Endothelial cell of umbilical vein (primary cell): ENCODE measurements around the gene PPFIA1. TPM values are rescaled to one million over a fixed set of nuclear protein-coding genes. Genes with fewer than 3 reads are reported as not detected.

Experiments
- BruUV-seq: library from RNA; stranded (reverse); fragments of 400-500 nt; replicated peaks from 2 replicates; lab custom pipeline; 2021; lab: Mats Ljungman, UMichigan
- CTCF ChIA-PET: fragments of 300-600, 350-600 bp; sonication (Branson Sonifier 250); formaldehyde crosslinking; loops from one replicate; lab custom pipeline; 2021; ENCODE audit warnings: antibody characterized with exemption, inconsistent platforms; lab: Charles Lee
- POLR2A ChIA-PET: fragments of 300-600, 350-600 bp; sonication (Branson Sonifier 250); formaldehyde crosslinking; loops from one replicate; lab custom pipeline; 2021; ENCODE audit warnings: antibody characterized with exemption, inconsistent platforms; lab: Charles Lee
- DNase-seq: peaks from one replicate; pipeline ENCODE4 v3.0.0-alpha.2; 2011; ENCODE audit warnings: low read depth, low spot score
- FAIRE-seq: peaks from 2 replicates; lab custom pipeline; 2011; peaks lifted over from hg19 to GRCh38; lab: Jason Lieb, UNC
- H2AFZ ChIP-seq: 2 replicates; pipeline ENCODE4 v1.6.0; 2012; ENCODE audit warnings: low read depth, low read length, control low read depth, inconsistent platforms
- H3K27ac ChIP-seq: 2 replicates; pipeline ENCODE4 v1.5.1; 2011; ENCODE audit warnings: low read depth, mild to moderate bottlenecking, control low read depth, low read length, moderate library complexity; ENCODE audit not compliant: insufficient read depth
- H3K27me3 ChIP-seq, 2 experiments: 2 replicates each; pipeline versions ENCODE4 v1.6.0 to v1.6.1; 2011; ENCODE audit warnings: low read length in 2 of 2, mixed read lengths in 1 of 2; ENCODE audit not compliant: control insufficient read depth in 2 of 2, insufficient read depth in 2 of 2
- H3K36me3 ChIP-seq, 2 experiments: 2 replicates in 1 of 2; 3 replicates in 1 of 2; pipeline ENCODE4 v1.5.1; 2011; ENCODE audit warnings: low read length in 2 of 2, mild to moderate bottlenecking in 1 of 2, moderate library complexity in 1 of 2; ENCODE audit not compliant: control insufficient read depth in 2 of 2, insufficient read depth in 2 of 2; ENCODE audit errors: extremely low read depth in 1 of 2
- H3K4me1 ChIP-seq: 3 replicates; pipeline ENCODE4 v1.5.1; 2011; ENCODE audit warnings: mild to moderate bottlenecking, low read length; ENCODE audit not compliant: control insufficient read depth, insufficient read depth; ENCODE audit errors: extremely low read depth
- H3K4me2 ChIP-seq: 2 replicates; pipeline ENCODE4 v1.6.1; 2011; ENCODE audit warnings: low read length, control low read depth, mixed read lengths; ENCODE audit not compliant: insufficient read depth
- H3K4me3 ChIP-seq, 3 experiments: fragments of 200-600 bp in 1 of 3; sonication (generic), shearing (Covaris generic) in 1 of 3; replicated peaks in 1 of 3; 2 replicates each; pipeline ENCODE4 v1.5.1; 2011 to 2016; ENCODE audit warnings: control low read depth in 3 of 3, low read length in 3 of 3, mild to moderate bottlenecking in 2 of 3, inconsistent platforms in 1 of 3, low read depth in 1 of 3, moderate library complexity in 1 of 3; ENCODE audit not compliant: insufficient read depth in 1 of 3
- H3K79me2 ChIP-seq: 2 replicates; pipeline ENCODE4 v1.6.0; 2012; ENCODE audit warnings: low read length, inconsistent platforms; ENCODE audit not compliant: control insufficient read depth, insufficient read depth
- H3K9ac ChIP-seq: replicated peaks from 2 replicates; pipeline ENCODE3; 2011; ENCODE audit warnings: low read length, control low read depth; ENCODE audit not compliant: insufficient read depth; ENCODE audit errors: extremely low read depth
- H3K9me1 ChIP-seq: replicated peaks from 3 replicates; pipeline ENCODE4 v1.6.0; 2011; ENCODE audit warnings: mild to moderate bottlenecking, low read length; ENCODE audit not compliant: control insufficient read depth, insufficient read depth; ENCODE audit errors: extremely low read depth
- H3K9me3 ChIP-seq: replicated peaks from 2 replicates; pipeline ENCODE4 v1.5.1; 2012; ENCODE audit warnings: low read length, inconsistent platforms; ENCODE audit not compliant: control insufficient read depth, insufficient read depth
- H4K20me1 ChIP-seq: replicated peaks from 2 replicates; pipeline ENCODE3; 2011; ENCODE audit warnings: mild to moderate bottlenecking, low read length; ENCODE audit not compliant: control insufficient read depth, insufficient read depth; ENCODE audit errors: extremely low read depth
- EZH2 ChIP-seq: IDR thresholded peaks from 2 replicates; pipeline ENCODE4 v1.6.1; 2012; ENCODE audit warnings: borderline replicate concordance, low read depth, mild to moderate bottlenecking, moderate library complexity, low read length, inconsistent platforms; ENCODE audit not compliant: severe bottlenecking
- FOS ChIP-seq: IDR thresholded peaks from 2 replicates; pipeline ENCODE4 v1.6.1; 2011; ENCODE audit warnings: mild to moderate bottlenecking, low read length, moderate library complexity, borderline replicate concordance; ENCODE audit not compliant: insufficient read depth
- GATA2 ChIP-seq: IDR thresholded peaks from 2 replicates; pipeline ENCODE4 v1.7.0; 2011; ENCODE audit warnings: low read depth, mild to moderate bottlenecking, moderate library complexity, mixed read lengths, low read length; ENCODE audit not compliant: insufficient read length, insufficient read depth
- JUN ChIP-seq: IDR thresholded peaks from 2 replicates; pipeline ENCODE4 v1.6.1; 2011; ENCODE audit warnings: borderline replicate concordance, low read depth; ENCODE audit not compliant: insufficient read length, insufficient read depth
- MYC ChIP-seq: IDR thresholded peaks from one replicate; pipeline ENCODE4 v1.6.1; 2011; ENCODE audit warnings: mild to moderate bottlenecking, low read depth, low read length
- POLR2A ChIP-seq: IDR thresholded peaks from 2 replicates; pipeline ENCODE4 v1.6.1; 2012; ENCODE audit warnings: low read depth, mild to moderate bottlenecking, control low read depth, low read length
- POLR2AphosphoS5 ChIP-seq: IDR thresholded peaks from 2 replicates; pipeline ENCODE4 v1.6.1; 2012; ENCODE audit warnings: low read depth, mild to moderate bottlenecking, control low read depth, low read length, moderate library complexity; ENCODE audit not compliant: insufficient read depth
- dilution Hi-C: fragments of 300-500 bp; cut with MboI; formaldehyde crosslinking; loops from one replicate; pipeline ENCODE4 v1.15.0; 2019; ENCODE audit warnings: low sequenced_read_pairs; ENCODE audit not compliant: extremely low pct_ligation_motif_present
- intact Hi-C: fragments of 100-400 bp; cut with micrococcal nuclease; formaldehyde crosslinking; loops from one replicate; pipeline ENCODE4 v1.10.0; 2022
- polyA plus RNA-seq, 4 experiments: library from polyadenylated mRNA; depleted of rRNA in 3 of 4; stranded (reverse) in 3 of 4; unstranded in 1 of 4; fragments of >200 nt; gene quantifications; 2 replicates each; pipeline versions ENCODE4 v1.2.1 to v1.2.3, GENCODE V29; 2011 to 2012; ENCODE audit warnings: missing spikeins in 1 of 4
- total RNA-seq: library from RNA; stranded (reverse); gene quantifications from 2 replicates; pipeline ENCODE4 v1.2.3, GENCODE V29; 2021
- TF ChIP-seq, protein P1 (sequence below), 2 donors: IDR thresholded peaks; 1 replicate in 1 of 2; 2 replicates in 1 of 2; pipeline ENCODE4 v1.5.1; 2011; ENCODE audit warnings: low read length in 2 of 2, mild to moderate bottlenecking in 2 of 2, moderate library complexity in 2 of 2, control low read depth in 1 of 2, inconsistent platforms in 1 of 2, low read depth in 1 of 2; ENCODE audit not compliant: insufficient read depth in 1 of 2; ENCODE audit errors: extremely low read depth in 1 of 2
- TF ChIP-seq, protein P2 (sequence below): IDR thresholded peaks from 2 replicates; pipeline ENCODE4 v1.6.1; 2011; ENCODE audit not compliant: insufficient read depth, insufficient read length

The PPFIA1 gene
- total and polyA plus RNA-seq, 2 donors (not counting 3 experiments of a cell fraction or from before 2014, with no cell fraction given), result 44.3 to 60.9 TPM

DNA sequence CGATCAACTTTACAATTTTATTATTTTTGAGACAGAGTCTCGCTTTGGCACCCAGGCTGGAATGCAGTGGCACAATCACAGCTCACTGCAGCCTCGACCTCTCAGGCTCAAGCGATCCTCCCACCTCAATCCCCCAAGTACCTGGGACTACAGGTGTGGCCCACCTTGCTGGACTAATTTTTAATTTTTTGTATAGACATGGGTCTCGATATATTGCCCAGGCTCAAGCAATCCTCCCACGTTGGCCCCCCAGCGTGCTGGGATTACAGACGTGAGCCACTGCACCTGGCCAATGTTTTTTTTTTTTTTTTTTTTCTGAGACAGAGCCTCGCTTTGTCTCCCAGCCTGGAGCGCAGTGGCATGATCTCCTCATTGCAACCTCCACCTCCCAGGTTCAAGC is 2.0 kb upstream of the PPFIA1 start:
- FAIRE-seq, result no peak

More for the DNA sequence above, 2.0 kb upstream of the PPFIA1 start:
- CTCF ChIA-PET, result interaction anchor here (1.0 to 1.4 kb wide), 3 partner anchors 38 to 380 kb away, joined by 3 to 5 read pairs (median 3); no protein-coding TSS in a partner anchor
- POLR2A ChIA-PET, result no interaction called here
- Histone ChIP-seq H4K20me1 (peaks cover 2% of the 10 kb centered on the region), H3K4me2 (no peak overlapping the region), H3K4me3 (no peak overlapping the region), H3K9me3 (no peaks in the 10 kb centered on the region), H3K4me1 (peaks cover 15% of the 10 kb centered on the region), H3K36me3 (peaks cover 5 to 6% of the 10 kb centered on the region in 2 experiments), H3K27me3 (peaks cover 9 to 16% of the 10 kb centered on the region in 2 experiments), H3K79me2 (peaks cover 24% of the 10 kb centered on the region), H3K27ac (no peak overlapping the region), H2AFZ (no peak overlapping the region), H3K9ac (no peak overlapping the region), H3K9me1 (no peaks in the 10 kb centered on the region)
- intact Hi-C loops (no loop called here), dilution Hi-C loops (no loop called here)
- TF ChIP-seq MYC, result no peak
- no peak for TF ChIP-seq POLR2AphosphoS5
- no peak for TF ChIP-seq POLR2A
- no peak for TF ChIP-seq GATA2
- TF ChIP-seq JUN, result no peak
- TF ChIP-seq, protein P1, sequence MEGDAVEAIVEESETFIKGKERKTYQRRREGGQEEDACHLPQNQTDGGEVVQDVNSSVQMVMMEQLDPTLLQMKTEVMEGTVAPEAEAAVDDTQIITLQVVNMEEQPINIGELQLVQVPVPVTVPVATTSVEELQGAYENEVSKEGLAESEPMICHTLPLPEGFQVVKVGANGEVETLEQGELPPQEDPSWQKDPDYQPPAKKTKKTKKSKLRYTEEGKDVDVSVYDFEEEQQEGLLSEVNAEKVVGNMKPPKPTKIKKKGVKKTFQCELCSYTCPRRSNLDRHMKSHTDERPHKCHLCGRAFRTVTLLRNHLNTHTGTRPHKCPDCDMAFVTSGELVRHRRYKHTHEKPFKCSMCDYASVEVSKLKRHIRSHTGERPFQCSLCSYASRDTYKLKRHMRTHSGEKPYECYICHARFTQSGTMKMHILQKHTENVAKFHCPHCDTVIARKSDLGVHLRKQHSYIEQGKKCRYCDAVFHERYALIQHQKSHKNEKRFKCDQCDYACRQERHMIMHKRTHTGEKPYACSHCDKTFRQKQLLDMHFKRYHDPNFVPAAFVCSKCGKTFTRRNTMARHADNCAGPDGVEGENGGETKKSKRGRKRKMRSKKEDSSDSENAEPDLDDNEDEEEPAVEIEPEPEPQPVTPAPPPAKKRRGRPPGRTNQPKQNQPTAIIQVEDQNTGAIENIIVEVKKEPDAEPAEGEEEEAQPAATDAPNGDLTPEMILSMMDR (IDR thresholded peaks at IDR 0.05; ENCODE audit: extremely low read depth in 1 of 2, insufficient read depth in 1 of 2, low read depth in 1 of 2, low read length in 2 of 2), result no peak
- TF ChIP-seq FOS, result no peak
- TF ChIP-seq, protein P2, sequence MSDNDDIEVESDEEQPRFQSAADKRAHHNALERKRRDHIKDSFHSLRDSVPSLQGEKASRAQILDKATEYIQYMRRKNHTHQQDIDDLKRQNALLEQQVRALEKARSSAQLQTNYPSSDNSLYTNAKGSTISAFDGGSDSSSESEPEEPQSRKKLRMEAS, result no peak
- TF ChIP-seq EZH2, result no peak
- no peak for DNase-seq
- BruUV-seq, result no TSS peak
